Measurements from ENCODE around the gene CLPX. TPM values are rescaled to one million over a fixed set of nuclear protein-coding genes. Genes with fewer than 3 reads are reported as not detected.

Gene CLPX
- total RNA-seq, 4 donors from 2014 or later: 12.0 to 72.2 (median 57.4) TPM

- Histone ChIP-seq H3K9me3 (no peaks in the 10 kb centered on the region), H3K36me3 (peaks cover 0 to 48% (median 20%) of the 10 kb centered on the region in 4 donors), H3K27me3 (no peaks in the 10 kb centered on the region), H3K27ac (no peak overlapping the region), H3K4me3 (no peak overlapping the region), H3K4me1 (no peaks in the 10 kb centered on the region)
- intact Hi-C loops (cut with DNase I; ENCODE audit: low total_unique reads): no loop called here
- 83 to 91% methylated on average over 4 to 5 of the region's 5 CpGs for WGBS, 2 donors (ENCODE audit: low coverage in 1 of 2)
- no peak for DNase-seq
- in situ Hi-C loops (cut with MboI; ENCODE audit: low pct_ligation_motif_present in 1 of 4, low pct_unique_long_range_greater_than_20kb in 1 of 4, low sequenced_read_pairs in 3 of 4): no loop called here
- TF ChIP-seq POLR2A (IDR thresholded peaks at IDR 0.05) (no peak), CTCF (IDR thresholded peaks at IDR 0.05) (no peak), EP300 (IDR thresholded peaks at IDR 0.05; ENCODE audit: low read depth) (no peak), POLR2AphosphoS5 (IDR thresholded peaks at IDR 0.05) (no peak)
Observed at GRCh38 chr15:65172531-65172930, 12.6 kb downstream of the CLPX start.

GRCh38 chr15:65171428-65171827 is 13.7 kb downstream of the CLPX start:
- H3K36me3 ChIP-seq: peaks cover 0 to 47% (median 18%) of the 10 kb centered on the region in 4 donors

DNA sequence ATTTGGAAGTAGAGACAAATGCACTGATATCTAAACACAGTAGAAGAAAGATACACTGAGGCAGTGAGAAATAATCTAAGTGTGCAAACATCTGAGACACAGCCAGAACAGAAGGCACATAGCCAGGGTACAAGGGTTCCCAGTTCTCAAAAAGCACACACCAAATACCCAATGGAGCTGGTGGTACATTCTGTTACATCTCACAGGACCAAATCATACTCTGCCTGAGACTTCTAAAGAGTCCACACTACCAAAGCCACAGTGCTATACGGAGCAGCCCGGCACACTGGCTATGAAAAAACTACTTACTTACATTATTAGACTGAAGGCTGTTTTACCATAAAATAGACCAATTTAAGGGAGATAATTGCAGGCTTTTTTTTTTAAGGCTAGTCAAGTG is 19.3 kb downstream of the CLPX start:
- 95 to 100% methylated on average over 2 of the region's 2 CpGs for WGBS, 2 donors (ENCODE audit: low coverage in 1 of 2)
- in situ Hi-C loops (cut with MboI; ENCODE audit: low pct_ligation_motif_present in 1 of 4, low pct_unique_long_range_greater_than_20kb in 1 of 4, low sequenced_read_pairs in 3 of 4) (no loop called here), intact Hi-C loops (cut with DNase I; ENCODE audit: low total_unique reads) (no loop called here)
- H3K9me3 ChIP-seq: no peaks in the 10 kb centered on the region
- H3K36me3 ChIP-seq: peaks cover 0 to 55% (median 12%) of the 10 kb centered on the region in 4 donors
- no peak for DNase-seq
- H3K4me1 ChIP-seq: no peaks in the 10 kb centered on the region
- H3K27ac ChIP-seq: no peak overlapping the region
- H3K27me3 ChIP-seq: no peaks in the 10 kb centered on the region
- TF ChIP-seq POLR2A (IDR thresholded peaks at IDR 0.05): no peak
- no peak for TF ChIP-seq CTCF (IDR thresholded peaks at IDR 0.05)
- TF ChIP-seq POLR2AphosphoS5 (IDR thresholded peaks at IDR 0.05): no peak
- TF ChIP-seq EP300 (IDR thresholded peaks at IDR 0.05; ENCODE audit: low read depth): no peak
- H3K4me3 ChIP-seq: no peak overlapping the region

More at GRCh38 chr15:65171428-65171827, 13.7 kb downstream of the CLPX start:
- Histone ChIP-seq H3K4me3 (no peak overlapping the region), H3K27ac (no peak overlapping the region), H3K9me3 (no peaks in the 10 kb centered on the region), H3K27me3 (no peaks in the 10 kb centered on the region), H3K4me1 (no peaks in the 10 kb centered on the region)
- WGBS, 2 donors (ENCODE audit: low coverage in 1 of 2): 94 to 98% methylated on average over 4 to 5 of the region's 5 CpGs
- no peak for TF ChIP-seq POLR2A (IDR thresholded peaks at IDR 0.05)
- TF ChIP-seq CTCF (IDR thresholded peaks at IDR 0.05): no peak
- no peak for TF ChIP-seq POLR2AphosphoS5 (IDR thresholded peaks at IDR 0.05)
- no peak for TF ChIP-seq EP300 (IDR thresholded peaks at IDR 0.05; ENCODE audit: low read depth)
- DNase-seq: no peak
- intact Hi-C loops (cut with DNase I; ENCODE audit: low total_unique reads): no loop called here
- in situ Hi-C loops (cut with MboI; ENCODE audit: low pct_ligation_motif_present in 1 of 4, low pct_unique_long_range_greater_than_20kb in 1 of 4, low sequenced_read_pairs in 3 of 4): no loop called here

DNA sequence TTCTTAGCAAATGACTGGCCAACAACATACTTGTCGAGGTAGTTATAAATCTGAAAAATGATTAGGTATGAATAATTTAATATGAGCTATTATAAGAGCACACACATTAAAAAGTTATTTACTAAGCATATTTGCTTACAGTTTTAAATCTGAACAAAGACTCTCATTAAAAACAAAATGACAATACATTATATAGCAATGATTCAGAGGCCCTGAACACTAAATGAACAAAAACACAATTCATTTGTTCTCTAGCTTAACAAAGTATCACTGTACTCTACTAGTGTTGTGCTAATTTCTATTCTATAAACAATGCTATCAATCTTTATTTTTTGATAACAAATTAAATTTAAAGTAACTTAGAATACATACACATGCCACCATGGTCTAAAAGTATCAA is 21.0 kb downstream of the CLPX start:
- H3K9me3 ChIP-seq: no peaks in the 10 kb centered on the region
- WGBS, 2 donors (ENCODE audit: low coverage in 1 of 2): 76 to 78% methylated on average over 1 of the region's 1 CpG
- intact Hi-C loops (cut with DNase I; ENCODE audit: low total_unique reads): no loop called here
- H3K27ac ChIP-seq: no peak overlapping the region
- H3K36me3 ChIP-seq: peaks cover 0 to 44% (median 9%) of the 10 kb centered on the region in 4 donors
- H3K4me1 ChIP-seq: no peaks in the 10 kb centered on the region
- no peak overlapping the region for H3K4me3 ChIP-seq
- no peak for DNase-seq
- in situ Hi-C loops (cut with MboI; ENCODE audit: low pct_ligation_motif_present in 1 of 4, low pct_unique_long_range_greater_than_20kb in 1 of 4, low sequenced_read_pairs in 3 of 4): no loop called here
- H3K27me3 ChIP-seq: no peaks in the 10 kb centered on the region
- TF ChIP-seq POLR2A (IDR thresholded peaks at IDR 0.05) (no peak), POLR2AphosphoS5 (IDR thresholded peaks at IDR 0.05) (no peak), CTCF (IDR thresholded peaks at IDR 0.05) (no peak), EP300 (IDR thresholded peaks at IDR 0.05; ENCODE audit: low read depth) (no peak)

All from transverse colon (tissue), 4 donors.